SK-N-SH treated with all-trans-retinoic acid at 6 μM for 48 hours (cell line): Measurements from ENCODE around the gene LSM4.

Experiments used
- POU6F1 ChIP-seq: fragments of 250-450 bp; sonication (Bioruptor Pico); IDR thresholded peaks from 2 replicates; pipeline ENCODE4 v1.8.0; 2021; ENCODE audit warnings: low read depth, mild to moderate bottlenecking, moderate library complexity, borderline replicate concordance
- ZFP30 ChIP-seq: fragments of 450-650 bp; formaldehyde crosslinking; IDR thresholded peaks from 2 replicates; pipeline ENCODE4 v1.5.0; 2022; ENCODE audit warnings: mild to moderate bottlenecking, moderate library complexity

- no peak for TF ChIP-seq POU6F1 (CRISPR knock-in tag)
- TF ChIP-seq ZFP30 = no peak
Measured at GRCh38 chr19:18368504-18369222, 45.8 kb upstream of the LSM4 start.
